Measurements from ENCODE around the gene SINHCAF. TPM values are rescaled to one million over a fixed set of nuclear protein-coding genes. Genes with fewer than 3 reads are reported as not detected.

The SINHCAF gene
- total RNA-seq, 1 donor from 2014 or later, result 391 TPM

GRCh38 chr12:31279390-31279924 lies 46.5 kb downstream of the SINHCAF start:
- Mint-ChIP-seq H3K27ac (peak overlapping the region; percentile 66), H3K36me3 (ENCODE audit: insufficient read depth) (peaks cover 41% of the 10 kb centered on the region), H3K4me1 (ENCODE audit: low read depth) (peaks cover 29% of the 10 kb centered on the region), H3K9me3 (ENCODE audit: low read depth) (peaks cover under 1% of the 10 kb centered on the region), H3K4me3 (ENCODE audit: low read depth) (no peak overlapping the region), H3K27me3 (no peaks in the 10 kb centered on the region)
- TF ChIP-seq CTCF (IDR thresholded peaks at IDR 0.05; ENCODE audit: unreplicated experiment), result no peak
- no peak for DNase-seq (ENCODE audit: low spot score, unreplicated experiment)

- H3K27ac Mint-ChIP-seq, result peak overlapping the region; percentile 46
Measured at GRCh38 chr12:31278832-31279231, 47.1 kb downstream of the SINHCAF start.

GRCh38 chr12:31278424-31278823 lies 47.5 kb downstream of the SINHCAF start:
- peaks cover 38% of the 10 kb centered on the region for H3K36me3 Mint-ChIP-seq (ENCODE audit: insufficient read depth)
- no peaks in the 10 kb centered on the region for H3K27me3 Mint-ChIP-seq
- peaks cover 29% of the 10 kb centered on the region for H3K4me1 Mint-ChIP-seq (ENCODE audit: low read depth)
- no peak overlapping the region for H3K4me3 Mint-ChIP-seq (ENCODE audit: low read depth)
- no peak for TF ChIP-seq CTCF (IDR thresholded peaks at IDR 0.05; ENCODE audit: unreplicated experiment)
- no peaks in the 10 kb centered on the region for H3K9me3 Mint-ChIP-seq (ENCODE audit: low read depth)
- no peak for DNase-seq (ENCODE audit: low spot score, unreplicated experiment)
- peak overlapping the region; percentile 46 for H3K27ac Mint-ChIP-seq

More at GRCh38 chr12:31278832-31279231, 47.1 kb downstream of the SINHCAF start:
- Mint-ChIP-seq H3K9me3 (ENCODE audit: low read depth) (no peaks in the 10 kb centered on the region), H3K36me3 (ENCODE audit: insufficient read depth) (peaks cover 37% of the 10 kb centered on the region), H3K27me3 (no peaks in the 10 kb centered on the region), H3K4me1 (ENCODE audit: low read depth) (peaks cover 29% of the 10 kb centered on the region), H3K4me3 (ENCODE audit: low read depth) (no peak overlapping the region)
- TF ChIP-seq CTCF (IDR thresholded peaks at IDR 0.05; ENCODE audit: unreplicated experiment), result no peak
- no peak for DNase-seq (ENCODE audit: low spot score, unreplicated experiment)

GRCh38 chr12:31277081-31277480 lies 48.9 kb downstream of the SINHCAF start:
- Mint-ChIP-seq H3K9me3 (ENCODE audit: low read depth) (no peaks in the 10 kb centered on the region), H3K27me3 (no peaks in the 10 kb centered on the region), H3K4me1 (ENCODE audit: low read depth) (peaks cover 29% of the 10 kb centered on the region), H3K4me3 (ENCODE audit: low read depth) (no peak overlapping the region), H3K27ac (no peak overlapping the region), H3K36me3 (ENCODE audit: insufficient read depth) (peaks cover 33% of the 10 kb centered on the region)
- no peak for DNase-seq (ENCODE audit: low spot score, unreplicated experiment)
- TF ChIP-seq CTCF (IDR thresholded peaks at IDR 0.05; ENCODE audit: unreplicated experiment), result no peak

GRCh38 chr12:31275491-31275890 lies 50.5 kb downstream of the SINHCAF start:
- Mint-ChIP-seq H3K4me3 (ENCODE audit: low read depth) (no peak overlapping the region), H3K27me3 (no peaks in the 10 kb centered on the region), H3K27ac (no peak overlapping the region), H3K36me3 (ENCODE audit: insufficient read depth) (peaks cover 32% of the 10 kb centered on the region), H3K9me3 (ENCODE audit: low read depth) (no peaks in the 10 kb centered on the region), H3K4me1 (ENCODE audit: low read depth) (peaks cover 27% of the 10 kb centered on the region)
- DNase-seq (ENCODE audit: low spot score, unreplicated experiment), result no peak
- no peak for TF ChIP-seq CTCF (IDR thresholded peaks at IDR 0.05; ENCODE audit: unreplicated experiment)
